ENCODE data around the gene PATE4. TPM values are rescaled to one million over a fixed set of nuclear protein-coding genes. Genes with fewer than 3 reads are reported as not detected.

PATE4 gene
- total and polyA plus RNA-seq, 7 donors, result not detected

- 41 to 78% methylated on average over 2 of the region's 2 CpGs for WGBS, 2 donors
- no peak overlapping the region for H3K4me3 ChIP-seq
- TF ChIP-seq CTCF (IDR thresholded peaks at IDR 0.05), result no peak
- TF ChIP-seq EP300 (IDR thresholded peaks at IDR 0.05), result no peak
- TF ChIP-seq POLR2A (IDR thresholded peaks at IDR 0.05), result no peak
- TF ChIP-seq POLR2AphosphoS5 (IDR thresholded peaks at IDR 0.05), result no peak
- H3K27ac ChIP-seq, result no peak overlapping the region
- intact Hi-C loops (cut with DNase I), result no loop called here
- no peak for DNase-seq
- H3K4me1 ChIP-seq, result no peaks in the 10 kb centered on the region
- no peaks in the 10 kb centered on the region for H3K27me3 ChIP-seq
- peaks cover 0 to 21% (median 6%) of the 10 kb centered on the region in 4 donors for H3K9me3 ChIP-seq
- H3K36me3 ChIP-seq, result no peaks in the 10 kb centered on the region
These were observed 33.3 kb upstream of the PATE4 start for GRCh38 chr11:125799808-125800207.

GRCh38 chr11:125802387-125802786 lies 30.7 kb upstream of the PATE4 start:
- 32 to 73% methylated on average over 1 of the region's 1 CpG for WGBS, 2 donors
- no peaks in the 10 kb centered on the region for H3K27me3 ChIP-seq
- no peak for DNase-seq
- H3K9me3 ChIP-seq, result peaks cover 0 to 16% (median 4%) of the 10 kb centered on the region in 4 donors
- H3K36me3 ChIP-seq, result no peaks in the 10 kb centered on the region
- H3K27ac ChIP-seq, result no peak overlapping the region
- H3K4me1 ChIP-seq, result no peaks in the 10 kb centered on the region
- no peak for TF ChIP-seq POLR2A (IDR thresholded peaks at IDR 0.05)
- no peak for TF ChIP-seq EP300 (IDR thresholded peaks at IDR 0.05)
- TF ChIP-seq POLR2AphosphoS5 (IDR thresholded peaks at IDR 0.05), result no peak
- no peak for TF ChIP-seq CTCF (IDR thresholded peaks at IDR 0.05)
- no peak overlapping the region for H3K4me3 ChIP-seq
- intact Hi-C loops (cut with DNase I), result no loop called here

- H3K9me3 ChIP-seq, result peaks cover 0 to 21% (median 4%) of the 10 kb centered on the region in 4 donors
- intact Hi-C loops (cut with DNase I), result no loop called here
These were observed 25.2 kb upstream of the PATE4 start for GRCh38 chr11:125807909-125808308.

GRCh38 chr11:125835748-125836147 lies 2.6 kb downstream of the PATE4 start:
- intact Hi-C loops (cut with DNase I), result no loop called here
- H3K4me1 ChIP-seq, result no peaks in the 10 kb centered on the region
- DNase-seq, result no peak
- H3K4me3 ChIP-seq, result no peak overlapping the region
- H3K27me3 ChIP-seq, result no peaks in the 10 kb centered on the region
- no peak for TF ChIP-seq POLR2A (IDR thresholded peaks at IDR 0.05)
- H3K36me3 ChIP-seq, result no peaks in the 10 kb centered on the region
- H3K27ac ChIP-seq, result no peak overlapping the region
- WGBS, 2 donors, result 75 to 79% methylated on average over 6 of the region's 6 CpGs
- peaks cover 0 to 6% (median 4%) of the 10 kb centered on the region in 4 donors for H3K9me3 ChIP-seq

More at GRCh38 chr11:125807909-125808308, 25.2 kb upstream of the PATE4 start:
- DNase-seq, result no peak
- H3K4me1 ChIP-seq, result no peaks in the 10 kb centered on the region
- H3K36me3 ChIP-seq, result no peaks in the 10 kb centered on the region
- no peaks in the 10 kb centered on the region for H3K27me3 ChIP-seq
- TF ChIP-seq POLR2A (IDR thresholded peaks at IDR 0.05) (no peak), CTCF (IDR thresholded peaks at IDR 0.05) (no peak), EP300 (IDR thresholded peaks at IDR 0.05) (no peak), POLR2AphosphoS5 (IDR thresholded peaks at IDR 0.05) (no peak)
- H3K4me3 ChIP-seq, result no peak overlapping the region
- no peak overlapping the region for H3K27ac ChIP-seq
- WGBS, 2 donors, result 94 to 97% methylated on average over 1 of the region's 1 CpG

GRCh38 chr11:125842321-125842948 lies 9.3 kb downstream of the PATE4 start:
- H3K27me3 ChIP-seq, result no peaks in the 10 kb centered on the region
- no peak overlapping the region for H3K27ac ChIP-seq
- H3K4me3 ChIP-seq, result no peak overlapping the region
- no peak for DNase-seq
- H3K36me3 ChIP-seq, result no peaks in the 10 kb centered on the region
- intact Hi-C loops (cut with DNase I), result no loop called here
- 70 to 73% methylated on average over 3 of the region's 3 CpGs for WGBS, 2 donors
- H3K4me1 ChIP-seq, result no peaks in the 10 kb centered on the region
- TF ChIP-seq POLR2AphosphoS5 (IDR thresholded peaks at IDR 0.05) (no peak), POLR2A (IDR thresholded peaks at IDR 0.05) (no peak), EP300 (IDR thresholded peaks at IDR 0.05) (no peak), CTCF (IDR thresholded peaks at IDR 0.05) (no peak)
- peaks cover 0 to 6% (median 3%) of the 10 kb centered on the region in 4 donors for H3K9me3 ChIP-seq
